SIG-M5 treated with dmso at 0.1 percent for 504 hours (cell line): ENCODE results near the gene MED26.
"Not testable (repeated sequence)": the region's sequence is repeated elsewhere in the genome, so short reads cannot be mapped to it uniquely, and the experiment has no call there.

ENCODE experiments used
- DNase-seq: peaks from one replicate; lab custom pipeline; 2025; ENCODE audit not compliant: unreplicated experiment; lab: John Stamatoyannopoulos, UW

Gene MED26

DNA sequence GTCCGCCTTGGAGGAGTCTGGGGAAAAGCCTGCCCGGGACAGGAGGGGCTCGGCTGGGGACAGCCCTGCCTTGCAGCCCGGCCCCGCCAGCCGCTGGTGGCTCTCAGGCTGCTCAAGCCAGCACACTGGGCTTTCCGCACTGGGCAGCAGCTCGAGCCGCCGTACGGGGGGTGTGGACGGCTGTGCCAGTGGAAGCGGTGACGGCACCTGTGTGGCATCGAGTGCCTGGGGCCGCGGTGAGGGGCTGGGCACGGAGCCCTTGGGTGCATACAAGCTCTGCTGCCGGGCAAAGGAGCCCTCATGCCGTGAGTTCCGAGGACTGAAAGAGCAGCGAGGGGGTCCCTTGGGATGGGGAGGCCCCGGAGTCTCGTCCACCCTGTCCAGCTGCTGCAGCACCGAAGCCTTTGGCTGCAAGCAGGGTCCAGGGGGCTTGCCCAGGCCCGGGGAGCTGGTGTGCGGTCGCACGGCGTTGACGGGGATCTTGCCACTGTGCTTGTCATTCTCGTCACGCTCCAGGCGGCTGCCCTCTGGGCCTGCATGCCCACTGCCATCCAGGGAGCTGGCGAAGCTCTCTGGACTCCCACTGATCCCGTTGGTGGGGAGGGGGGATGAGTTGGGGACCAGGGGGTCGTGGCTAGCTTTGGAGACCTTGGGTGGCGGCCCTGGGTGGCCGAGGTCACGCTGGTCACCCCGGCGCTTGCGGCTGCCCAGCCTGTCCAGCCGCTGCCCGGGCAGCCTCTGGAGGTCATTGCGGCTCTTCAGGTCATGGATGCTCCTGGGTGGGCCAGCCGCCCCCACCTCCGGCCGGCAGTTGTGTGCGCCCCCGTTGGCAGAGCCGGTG is 51.1 kb downstream of the MED26 start:
- DNase-seq, result no peak

- DNase-seq, result no peak
These were observed 51.9 kb downstream of the MED26 start for GRCh38 chr19:16575861-16576689.

- DNase-seq, result no peak
These were observed 52.7 kb downstream of the MED26 start for GRCh38 chr19:16575282-16575681.

DNA sequence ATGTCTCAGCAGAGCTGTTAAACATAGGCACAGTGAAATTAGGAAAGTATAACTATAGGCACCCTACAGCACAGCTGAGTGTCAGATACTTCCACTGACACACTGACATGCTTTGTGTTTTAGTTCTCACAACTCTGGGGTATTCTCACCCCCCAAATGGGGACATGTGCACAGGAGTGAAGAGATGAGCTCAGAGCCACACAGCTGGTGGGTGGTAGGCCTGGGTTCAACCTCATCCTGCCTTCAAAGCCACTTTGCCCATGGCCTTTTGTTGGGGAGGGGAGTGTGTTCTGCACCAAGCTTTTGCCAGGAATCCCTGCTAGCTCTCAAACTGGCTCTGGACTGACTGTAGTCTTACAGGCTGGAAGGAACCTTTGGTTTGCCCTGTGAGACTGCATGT is 54.1 kb downstream of the MED26 start:
- no peak for DNase-seq

- no peak for DNase-seq
These were observed 54.7 kb downstream of the MED26 start for GRCh38 chr19:16573296-16573695.

DNA sequence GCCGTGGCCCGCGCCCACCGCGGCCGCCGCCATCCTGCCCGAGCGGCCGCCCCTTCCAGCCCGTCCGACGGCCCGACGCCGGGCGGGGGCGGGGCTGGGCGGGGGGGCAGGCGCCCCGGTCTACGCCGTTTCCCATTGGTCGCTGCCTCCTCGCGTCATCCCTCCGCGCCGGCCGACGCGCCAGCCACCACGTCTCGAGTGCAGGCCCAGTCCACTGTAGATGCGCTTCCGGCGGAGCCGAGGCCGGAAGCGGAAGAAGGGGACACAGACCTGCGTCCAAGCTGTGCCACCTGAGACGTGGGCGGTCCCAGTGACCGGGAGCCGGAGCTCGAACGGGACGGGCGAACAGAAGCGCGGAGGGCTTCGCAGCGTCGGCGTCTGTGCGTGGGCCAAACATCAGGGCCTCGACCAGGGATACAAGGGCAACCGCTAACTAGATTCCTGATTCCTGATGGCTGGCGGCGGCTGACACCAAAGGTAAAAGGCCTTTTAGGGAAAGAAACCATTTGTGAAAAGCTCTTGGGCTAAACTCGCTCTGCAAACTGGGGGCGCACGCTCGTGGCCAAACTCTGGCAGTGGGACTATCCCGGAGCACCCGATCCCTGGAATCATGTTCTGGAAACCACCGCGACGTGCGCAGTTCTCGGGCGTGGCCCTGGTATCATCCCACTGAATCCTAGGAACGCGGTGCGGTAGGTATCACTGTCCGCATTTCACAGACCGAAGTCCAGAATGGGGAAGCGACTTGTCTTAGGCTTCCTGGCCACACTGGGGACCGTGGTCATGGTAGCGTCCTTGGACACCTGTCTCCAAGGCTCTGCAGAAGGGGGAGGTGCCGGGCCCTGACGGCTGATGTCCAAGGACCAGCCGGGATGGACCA is 55.4 kb downstream of the MED26 start, which contains the start of gene SLC35E1:
TSS of gene SLC35E1 (minus strand) at position 84 of the 880 bp plus-strand sequence. CDS start at position 33, 51 bp downstream.
- peak; percentile 93 for DNase-seq

GRCh38 chr19:16571822-16572331 is 56.1 kb downstream of the MED26 start:
- no peak for DNase-seq

DNA sequence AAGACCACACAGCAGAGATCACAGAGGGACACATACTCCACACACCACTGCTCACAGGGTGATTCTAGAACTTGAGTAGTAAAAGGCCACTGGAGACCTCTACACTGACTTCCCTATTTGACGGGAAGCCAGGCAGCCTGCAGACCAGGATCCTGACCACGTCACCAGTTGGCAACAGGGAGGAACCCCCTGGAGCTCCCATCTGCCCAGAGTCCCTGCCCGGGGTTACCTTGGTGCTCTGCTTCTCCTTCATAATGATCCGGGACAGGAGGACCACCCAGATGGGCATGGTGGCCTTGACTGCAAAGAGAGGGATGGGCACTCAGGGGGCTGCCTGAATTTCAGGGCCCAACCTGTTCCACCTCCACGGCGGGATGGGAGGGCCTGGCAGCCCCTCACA is 56.7 kb downstream of the MED26 start:
- DNase-seq, result peak; percentile 65

DNA sequence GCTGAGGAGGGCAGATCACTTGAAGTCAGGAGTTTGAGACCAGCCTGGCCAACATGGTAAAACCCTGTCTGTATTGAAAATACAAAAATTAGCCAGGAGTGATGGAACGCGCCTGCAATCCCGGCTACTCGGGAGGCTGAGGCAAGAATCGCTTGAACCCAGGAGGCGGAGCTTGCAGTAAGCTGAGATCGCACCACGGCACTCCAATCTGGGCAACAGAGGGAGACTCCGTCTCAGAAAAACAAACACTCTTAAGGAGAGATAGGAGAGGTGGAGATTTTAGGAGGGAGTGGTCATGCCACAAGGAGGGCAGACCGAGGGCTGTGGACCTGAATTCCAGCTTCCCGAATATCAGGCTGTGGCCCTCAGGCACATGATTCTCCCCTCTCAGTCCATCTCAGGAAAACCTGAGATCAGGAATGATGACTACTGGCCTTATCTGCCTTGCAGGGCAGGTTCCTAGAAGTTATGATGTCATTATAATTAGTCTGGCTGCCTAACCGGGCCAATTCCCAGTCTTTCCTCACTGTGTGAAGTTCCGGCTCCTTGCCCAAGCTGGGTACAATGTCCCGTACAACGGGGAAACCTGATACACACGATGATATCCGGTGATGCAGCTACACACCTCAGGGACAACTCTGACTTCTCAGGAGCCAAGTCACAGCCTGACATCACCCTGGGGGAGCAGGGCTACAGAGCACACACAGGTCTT is 58.2 kb downstream of the MED26 start:
- peak; percentile 36 for DNase-seq

DNA sequence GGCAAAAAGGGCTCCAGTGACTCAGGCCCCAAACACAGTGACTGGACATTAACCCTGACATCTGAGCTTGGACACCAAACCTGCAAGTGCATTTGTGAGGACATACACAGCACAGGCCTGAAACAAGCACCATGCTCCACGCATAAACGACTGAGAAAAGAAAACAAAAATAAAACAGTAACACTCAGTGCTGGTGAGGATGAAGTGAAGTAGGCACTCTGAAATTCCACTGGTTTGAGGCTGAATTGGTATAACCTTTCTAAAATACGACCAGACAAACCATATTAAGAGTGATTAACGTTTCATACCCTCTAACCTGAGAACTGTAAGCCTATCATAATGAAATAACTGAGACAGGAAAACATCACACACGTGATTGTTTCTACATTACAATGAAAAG is 61.3 kb downstream of the MED26 start:
- no peak for DNase-seq

DNA sequence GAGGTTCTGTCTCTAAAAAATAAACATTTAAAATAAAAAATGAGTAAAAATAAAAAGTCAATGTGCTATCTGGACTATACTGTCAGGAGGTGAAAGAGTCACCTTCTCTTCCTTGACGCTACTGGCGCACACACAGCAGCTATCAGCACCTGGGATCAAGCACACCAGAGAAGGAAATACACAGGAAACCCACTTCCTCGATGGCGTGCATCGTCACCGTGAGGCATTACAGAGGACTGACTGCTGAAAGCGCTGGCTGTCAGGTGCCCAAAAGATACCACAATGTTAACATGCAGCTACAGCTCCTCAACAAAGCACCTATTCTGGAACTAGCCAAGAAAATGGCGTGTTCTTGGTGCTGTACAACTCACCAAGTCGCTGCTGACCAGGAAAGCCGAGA is 61.8 kb downstream of the MED26 start:
- DNase-seq, result no peak

DNA sequence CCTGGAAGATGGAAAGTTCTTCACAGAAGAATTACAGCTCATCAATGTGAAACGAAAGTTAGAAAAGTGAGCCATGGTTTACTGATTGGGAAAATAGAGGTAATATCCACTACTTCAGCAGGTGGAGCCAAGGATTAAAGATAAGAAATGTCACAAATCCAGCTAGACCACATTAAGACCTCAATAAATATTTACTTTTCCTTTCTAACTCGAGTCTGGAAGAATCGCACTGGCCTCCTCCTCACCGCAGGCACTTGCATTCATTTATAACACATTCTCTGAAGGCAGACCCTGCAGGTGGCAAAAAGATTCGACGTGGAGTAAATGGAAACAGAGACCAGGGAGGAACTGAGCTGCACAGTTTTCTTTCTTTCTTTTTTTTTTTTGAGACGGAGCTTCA is 63.2 kb downstream of the MED26 start:
- DNase-seq, result peak; percentile 21

DNA sequence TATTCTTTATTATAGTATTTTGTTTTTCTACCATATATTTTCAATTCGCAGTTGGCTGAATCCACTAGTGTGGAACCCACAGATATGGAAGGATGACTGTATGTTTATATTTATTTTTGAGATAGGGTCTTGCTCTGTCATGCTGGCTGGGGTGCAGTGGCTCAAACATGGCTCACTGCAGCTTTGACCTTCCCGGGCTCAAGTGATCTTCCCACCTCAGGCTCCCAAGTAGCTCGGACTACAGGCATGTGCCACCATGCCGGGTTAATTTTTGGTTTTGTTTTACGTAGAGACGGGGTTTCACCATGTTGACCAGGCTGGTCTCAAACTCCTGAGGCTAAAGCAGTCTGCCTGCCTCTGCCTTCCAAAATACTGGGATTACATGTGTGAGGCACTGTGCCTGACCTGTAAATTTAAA is 65.4 kb downstream of the MED26 start:
- no peak for DNase-seq

DNA sequence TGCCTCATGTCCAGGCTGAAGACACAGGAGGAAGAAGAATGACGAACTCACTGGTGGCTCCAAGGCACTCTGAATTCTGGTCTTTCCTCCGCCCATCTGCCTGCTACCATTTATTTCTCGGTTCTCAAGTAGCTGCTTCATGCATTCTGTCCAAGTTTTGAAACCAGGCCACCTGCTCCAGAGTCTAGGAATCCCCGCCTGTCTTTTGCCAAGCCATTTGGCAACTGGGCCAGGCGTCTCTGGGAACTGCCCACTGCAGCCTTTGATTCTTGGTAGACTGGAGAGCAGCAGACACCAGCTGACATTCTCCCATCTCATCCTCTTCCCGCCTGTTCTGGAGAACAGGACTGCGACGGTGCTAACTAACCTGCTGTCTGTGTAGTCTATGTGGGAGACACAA is 66.6 kb downstream of the MED26 start:
- DNase-seq, result no peak

GRCh38 chr19:16559780-16560276 is 68.2 kb downstream of the MED26 start:
- DNase-seq, result no peak

- no peak for DNase-seq
These were observed 73.2 kb downstream of the MED26 start for GRCh38 chr19:16554776-16555175.

DNA sequence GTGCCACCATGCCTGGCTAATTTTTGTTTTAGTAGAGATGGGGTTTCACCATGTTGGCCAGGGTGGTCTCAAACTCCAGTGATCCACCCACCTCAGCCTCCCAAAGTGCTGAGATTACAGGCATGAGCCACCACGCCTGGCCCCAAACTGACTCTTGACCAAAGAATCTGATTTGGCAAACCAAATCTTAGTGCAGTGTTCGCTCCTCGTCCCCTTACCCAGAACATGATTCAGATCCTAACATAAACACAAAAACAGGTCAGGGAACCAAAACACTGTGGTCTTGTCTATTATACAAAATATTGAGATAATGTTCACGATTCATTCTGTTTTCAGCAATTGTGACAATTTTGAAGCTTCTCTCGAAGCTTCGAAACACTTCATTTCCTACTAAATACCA is 76.1 kb downstream of the MED26 start:
- DNase-seq, result not testable (repeated sequence)

DNA sequence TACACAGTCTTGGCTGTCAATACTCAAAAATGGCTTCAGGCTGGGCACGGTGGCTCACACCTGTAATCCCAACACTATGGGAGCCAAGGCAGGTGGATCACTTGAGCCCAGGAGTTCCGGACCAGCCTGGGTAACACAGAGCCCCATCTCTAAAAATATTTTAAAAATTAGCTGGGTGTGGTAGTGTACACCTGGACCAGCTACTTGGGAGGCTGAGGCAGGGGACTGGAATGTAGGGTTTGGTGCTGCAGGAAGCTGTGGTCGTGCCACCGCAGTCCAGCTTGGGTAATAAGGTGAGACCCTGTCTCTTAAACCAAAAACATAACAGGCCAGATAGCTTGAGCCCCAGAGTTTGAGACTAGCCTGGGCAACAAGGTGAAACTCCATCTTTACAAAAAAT is 79.0 kb downstream of the MED26 start:
- DNase-seq, result no peak

DNA sequence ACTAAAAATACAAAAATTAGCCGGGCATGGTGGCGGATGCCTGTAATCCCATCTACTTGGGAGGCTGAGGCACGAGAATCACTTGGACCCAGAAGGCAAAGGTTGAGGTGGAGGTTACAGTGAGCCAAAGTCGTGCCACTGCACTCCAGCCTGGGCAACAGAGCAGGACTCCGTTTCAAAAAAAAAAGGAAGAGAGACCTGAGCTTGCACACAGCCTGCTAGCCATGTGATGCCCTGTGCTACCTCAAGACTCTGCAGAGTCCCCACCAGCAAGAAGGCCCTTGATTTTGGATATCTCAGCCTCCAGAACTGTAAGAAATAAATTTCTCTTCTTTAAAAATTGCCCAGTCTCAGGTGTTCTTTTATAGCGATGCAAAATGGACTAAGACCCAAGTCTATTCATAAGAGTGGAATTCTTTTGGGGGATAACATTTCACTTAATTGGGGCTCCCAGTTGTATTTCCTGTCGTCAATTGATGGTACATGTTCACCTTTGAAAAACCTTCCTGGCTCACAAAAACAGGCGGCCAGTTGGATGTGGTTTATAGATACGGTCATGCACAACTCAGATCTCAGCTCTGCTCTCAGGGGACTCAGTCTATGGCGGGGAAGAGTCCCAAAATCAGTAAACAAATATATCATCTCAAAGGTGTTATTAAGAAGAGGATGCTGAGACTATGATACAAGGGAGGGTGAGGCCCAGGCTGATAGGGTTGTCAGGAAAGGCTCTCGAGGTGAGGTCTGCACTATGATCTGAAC is 83.4 kb downstream of the MED26 start:
- no peak for DNase-seq
